ENCODE data around the gene CRAT. TPM values are rescaled to one million over a fixed set of nuclear protein-coding genes. Genes with fewer than 3 reads are reported as not detected.

Gene CRAT
- total and polyA plus RNA-seq, 2 experiments from 2014 or later: 40.4 to 64.6 TPM

- Histone ChIP-seq H2AFZ (no peak overlapping the region), H3K27ac (no peak overlapping the region), H3K9me3 (ENCODE audit: low read depth) (no peaks in the 10 kb centered on the region), H3K36me3 (replicated peaks; ENCODE audit: insufficient read depth, low read depth) (no peaks in the 10 kb centered on the region), H3K4me3 (no peak overlapping the region), H3K27me3 (no peaks in the 10 kb centered on the region), H3K4me2 (no peak overlapping the region), H3K9me2 (replicated peaks; ENCODE audit: insufficient read depth) (no peaks in the 10 kb centered on the region), H4K20me1 (ENCODE audit: insufficient read depth, poor library complexity, severe bottlenecking) (no peaks in the 10 kb centered on the region), H3K4me1 (ENCODE audit: insufficient read depth) (peaks cover 3% of the 10 kb centered on the region), H3K79me2 (no peaks in the 10 kb centered on the region)
- WGBS (ENCODE audit: low lambda C conversion rate, missing lambda C conversion rate): 98% methylated on average over 5 of the region's 5 CpGs
- TF ChIP-seq CTCF (IDR thresholded peaks at IDR 0.05; ENCODE audit: poor library complexity): no peak
- no peak for TF ChIP-seq EZH2 (IDR thresholded peaks at IDR 0.05; ENCODE audit: borderline replicate concordance)
- TF ChIP-seq EZH2phosphoT487 (IDR thresholded peaks at IDR 0.05; ENCODE audit: low read depth, severe bottlenecking, unreplicated experiment): no peak
- no peak for DNase-seq (ENCODE audit: low spot score)
These were observed 18.1 kb upstream of the CRAT start for GRCh38 chr9:129128689-129129088.

GRCh38 chr9:129126749-129127618, 16.4 kb upstream of the CRAT start:
- Histone ChIP-seq H3K4me2 (no peak overlapping the region), H3K9me2 (replicated peaks; ENCODE audit: insufficient read depth) (no peaks in the 10 kb centered on the region), H3K9me3 (ENCODE audit: low read depth) (no peaks in the 10 kb centered on the region), H4K20me1 (ENCODE audit: insufficient read depth, poor library complexity, severe bottlenecking) (no peaks in the 10 kb centered on the region), H2AFZ (no peak overlapping the region), H3K4me1 (ENCODE audit: insufficient read depth) (peaks cover 3% of the 10 kb centered on the region), H3K36me3 (replicated peaks; ENCODE audit: insufficient read depth, low read depth) (no peaks in the 10 kb centered on the region), H3K27ac (no peak overlapping the region), H3K79me2 (no peaks in the 10 kb centered on the region), H3K4me3 (no peak overlapping the region), H3K27me3 (no peaks in the 10 kb centered on the region)
- WGBS (ENCODE audit: low lambda C conversion rate, missing lambda C conversion rate): 70% methylated on average over 10 of the region's 10 CpGs
- no peak for TF ChIP-seq EZH2 (IDR thresholded peaks at IDR 0.05; ENCODE audit: borderline replicate concordance)
- DNase-seq (ENCODE audit: low spot score): no peak

- H3K36me3 ChIP-seq (replicated peaks; ENCODE audit: insufficient read depth, low read depth): no peaks in the 10 kb centered on the region
These were observed 14.9 kb upstream of the CRAT start for GRCh38 chr9:129125478-129125877.

More at GRCh38 chr9:129125478-129125877, 14.9 kb upstream of the CRAT start:
- 89% methylated on average over 8 of the region's 8 CpGs for WGBS (ENCODE audit: low lambda C conversion rate, missing lambda C conversion rate)
- Histone ChIP-seq H3K4me3 (no peak overlapping the region), H3K9me3 (ENCODE audit: low read depth) (no peaks in the 10 kb centered on the region), H3K27me3 (no peaks in the 10 kb centered on the region), H3K79me2 (peaks cover 2% of the 10 kb centered on the region), H3K9me2 (replicated peaks; ENCODE audit: insufficient read depth) (no peaks in the 10 kb centered on the region), H2AFZ (no peak overlapping the region), H3K4me1 (ENCODE audit: insufficient read depth) (peaks cover 3% of the 10 kb centered on the region), H3K27ac (no peak overlapping the region), H4K20me1 (ENCODE audit: insufficient read depth, poor library complexity, severe bottlenecking) (no peaks in the 10 kb centered on the region), H3K4me2 (no peak overlapping the region)
- TF ChIP-seq EZH2phosphoT487 (IDR thresholded peaks at IDR 0.05; ENCODE audit: low read depth, severe bottlenecking, unreplicated experiment) (no peak), CTCF (IDR thresholded peaks at IDR 0.05; ENCODE audit: poor library complexity) (no peak), EZH2 (IDR thresholded peaks at IDR 0.05; ENCODE audit: borderline replicate concordance) (no peak)
- no peak for DNase-seq (ENCODE audit: low spot score)

Data from hepatocyte (in vitro differentiated cells).